ENCODE data around the gene OCA2. TPM values are rescaled to one million over a fixed set of nuclear protein-coding genes. Genes with fewer than 3 reads are reported as not detected.

OCA2 gene
- total and polyA plus RNA-seq, 2 experiments from 2014 or later, result not detected

DNA sequence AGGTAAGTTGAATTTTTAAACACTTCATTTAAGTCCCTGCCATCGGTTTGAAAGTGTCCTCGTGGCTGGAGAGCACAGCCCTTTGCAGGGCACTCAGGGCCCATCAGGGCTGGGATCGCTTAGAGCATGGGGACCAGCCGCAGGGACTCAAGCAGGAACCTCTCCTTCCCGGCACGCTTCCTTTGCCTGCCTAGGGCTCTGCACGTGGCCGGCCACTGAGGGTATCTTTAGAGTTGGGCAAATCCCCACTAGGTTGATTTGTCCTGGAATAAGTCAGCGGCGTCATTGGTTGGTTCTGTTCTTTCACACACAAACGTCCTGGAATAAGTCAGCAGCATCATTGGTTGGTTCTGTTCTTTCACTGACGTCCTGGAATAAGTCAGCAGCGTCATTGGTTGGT, 131.6 kb downstream of the OCA2 start:
- H3K27ac ChIP-seq, result no peak overlapping the region
- no peaks in the 10 kb centered on the region for H3K9me2 ChIP-seq (ENCODE audit: insufficient read depth)
- TF ChIP-seq EZH2phosphoT487 (IDR thresholded peaks at IDR 0.05; ENCODE audit: insufficient read depth, low read depth), result no peak
- TF ChIP-seq EZH2 (IDR thresholded peaks at IDR 0.05; ENCODE audit: insufficient read depth, poor library complexity, severe bottlenecking), result no peak
- no peak overlapping the region for H2AFZ ChIP-seq
- 30 to 35% methylated on average over 13 of the region's 13 CpGs for WGBS, 2 experiments (ENCODE audit: low coverage in 1 of 2, low lambda C conversion rate in 2 of 2, missing lambda C conversion rate in 2 of 2)
- no peaks in the 10 kb centered on the region for H3K27me3 ChIP-seq (replicated peaks; ENCODE audit: insufficient read depth)
- H4K20me1 ChIP-seq (ENCODE audit: insufficient read depth), result no peaks in the 10 kb centered on the region
- DNase-seq, result no peak
- in situ Hi-C loops (cut with MboI), result no loop called here
- H3K9ac ChIP-seq, result no peak overlapping the region
- H3K9me3 ChIP-seq (ENCODE audit: low read depth), result peaks cover 3% of the 10 kb centered on the region
- no peaks in the 10 kb centered on the region for H3F3A ChIP-seq (ENCODE audit: insufficient read depth)
- H3K36me3 ChIP-seq (ENCODE audit: low read depth), result no peaks in the 10 kb centered on the region
- no peak overlapping the region for H3K4me3 ChIP-seq
- H3K4me2 ChIP-seq (ENCODE audit: unreplicated experiment), result no peak overlapping the region
- H3K79me2 ChIP-seq (ENCODE audit: insufficient read depth), result no peaks in the 10 kb centered on the region
- H3K4me1 ChIP-seq (ENCODE audit: insufficient read depth), result no peaks in the 10 kb centered on the region

DNA sequence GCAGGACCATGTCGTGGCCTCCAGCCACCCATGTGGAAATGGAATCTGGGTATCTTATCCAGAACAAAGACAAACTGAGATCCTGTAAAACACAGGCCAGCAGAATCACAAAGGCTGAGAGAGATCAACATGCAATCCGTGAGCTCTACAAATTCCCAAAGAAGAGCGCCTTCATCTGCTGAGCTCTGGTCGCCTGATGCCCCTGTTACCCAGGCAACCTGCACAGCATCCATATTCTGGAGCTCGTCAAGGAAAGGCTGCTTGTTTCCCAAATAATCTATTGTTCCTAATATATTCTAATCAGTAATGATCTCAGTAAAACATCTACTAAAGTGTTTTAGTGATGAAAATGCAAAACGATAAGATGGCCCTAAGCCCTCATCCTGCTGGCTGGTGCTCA, 133.6 kb downstream of the OCA2 start:
- Histone ChIP-seq H3K36me3 (ENCODE audit: low read depth) (no peaks in the 10 kb centered on the region), H4K20me1 (ENCODE audit: insufficient read depth) (no peaks in the 10 kb centered on the region), H3K4me2 (ENCODE audit: unreplicated experiment) (no peak overlapping the region), H3K4me3 (no peak overlapping the region), H3K79me2 (ENCODE audit: insufficient read depth) (no peaks in the 10 kb centered on the region), H3K27me3 (replicated peaks; ENCODE audit: insufficient read depth) (no peaks in the 10 kb centered on the region), H3K27ac (no peak overlapping the region), H3K9me3 (ENCODE audit: low read depth) (peaks cover 6% of the 10 kb centered on the region), H3K9me2 (ENCODE audit: insufficient read depth) (no peaks in the 10 kb centered on the region), H2AFZ (no peak overlapping the region), H3F3A (ENCODE audit: insufficient read depth) (no peaks in the 10 kb centered on the region), H3K4me1 (ENCODE audit: insufficient read depth) (no peaks in the 10 kb centered on the region), H3K9ac (no peak overlapping the region)
- TF ChIP-seq EZH2phosphoT487 (IDR thresholded peaks at IDR 0.05; ENCODE audit: insufficient read depth, low read depth), result no peak
- no peak for TF ChIP-seq EZH2 (IDR thresholded peaks at IDR 0.05; ENCODE audit: insufficient read depth, poor library complexity, severe bottlenecking)
- WGBS, 2 experiments (ENCODE audit: low coverage in 1 of 2, low lambda C conversion rate in 2 of 2, missing lambda C conversion rate in 2 of 2), result 42 to 47% methylated on average over 6 of the region's 6 CpGs
- in situ Hi-C loops (cut with MboI), result no loop called here
- no peak for DNase-seq

DNA sequence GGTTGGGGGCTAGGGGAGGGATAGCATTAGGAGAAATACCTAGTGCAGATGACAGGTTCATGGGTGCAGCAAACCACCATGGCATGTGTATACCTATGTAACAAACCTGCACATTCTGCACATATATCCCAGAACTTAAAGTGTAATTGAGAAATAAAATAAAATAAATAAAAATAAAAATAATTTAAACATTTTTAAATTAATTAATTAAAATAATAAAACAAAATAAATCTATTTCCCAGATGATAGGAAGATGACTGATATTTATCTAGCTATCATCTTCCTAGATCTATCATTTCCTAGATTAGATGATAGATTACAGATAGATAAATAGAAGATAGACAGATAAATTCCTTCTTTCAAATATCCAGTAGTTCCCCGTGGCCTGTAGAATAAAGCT, 137.3 kb downstream of the OCA2 start:
- H3K9me3 ChIP-seq (ENCODE audit: low read depth), result peaks cover 6% of the 10 kb centered on the region
- no peak overlapping the region for H2AFZ ChIP-seq
- DNase-seq, result no peak

DNA sequence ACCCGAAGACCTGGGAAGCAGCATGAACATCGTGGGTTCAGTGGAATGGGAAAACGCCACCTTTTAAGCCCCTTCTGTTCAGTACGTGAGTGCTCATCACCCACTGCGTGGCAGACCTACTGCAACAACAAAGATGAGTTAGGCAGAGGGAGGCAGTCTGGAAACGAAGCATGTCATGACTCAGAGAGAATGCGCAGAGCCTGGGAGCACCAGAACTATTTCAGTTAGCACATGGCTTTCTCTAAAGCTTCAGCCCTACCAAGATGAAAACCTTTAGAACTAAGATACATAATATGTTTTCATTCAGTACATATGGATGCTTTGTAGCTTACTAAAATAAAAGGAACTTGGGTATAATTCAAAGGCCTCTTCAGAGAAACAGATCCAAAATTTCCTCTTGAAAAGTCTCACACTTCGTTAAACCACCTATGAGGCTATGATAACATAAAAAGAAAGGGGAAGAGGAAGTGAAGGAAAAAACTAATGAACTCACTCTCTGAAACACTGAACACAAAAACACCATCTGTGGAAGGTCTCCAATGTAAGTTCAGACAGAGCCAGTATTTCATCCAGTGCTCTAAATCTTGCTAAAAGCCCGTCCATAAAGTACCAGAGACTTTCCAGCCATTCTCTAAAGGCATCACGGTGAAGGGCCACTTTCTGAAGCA, 140.1 kb downstream of the OCA2 start:
- 29 to 32% methylated on average over 10 of the region's 10 CpGs for WGBS, 2 experiments (ENCODE audit: low coverage in 1 of 2, low lambda C conversion rate in 2 of 2, missing lambda C conversion rate in 2 of 2)
- Histone ChIP-seq H3K27ac (no peak overlapping the region), H3F3A (ENCODE audit: insufficient read depth) (no peaks in the 10 kb centered on the region), H3K9me2 (ENCODE audit: insufficient read depth) (no peaks in the 10 kb centered on the region), H3K4me3 (no peak overlapping the region), H3K4me1 (ENCODE audit: insufficient read depth) (no peaks in the 10 kb centered on the region), H3K36me3 (ENCODE audit: low read depth) (no peaks in the 10 kb centered on the region), H3K4me2 (ENCODE audit: unreplicated experiment) (no peak overlapping the region), H2AFZ (no peak overlapping the region), H3K79me2 (ENCODE audit: insufficient read depth) (no peaks in the 10 kb centered on the region), H3K9me3 (ENCODE audit: low read depth) (peaks cover 6% of the 10 kb centered on the region), H3K9ac (no peak overlapping the region), H4K20me1 (ENCODE audit: insufficient read depth) (no peaks in the 10 kb centered on the region), H3K27me3 (replicated peaks; ENCODE audit: insufficient read depth) (no peaks in the 10 kb centered on the region)
- TF ChIP-seq EZH2 (IDR thresholded peaks at IDR 0.05; ENCODE audit: insufficient read depth, poor library complexity, severe bottlenecking), result no peak
- TF ChIP-seq EZH2phosphoT487 (IDR thresholded peaks at IDR 0.05; ENCODE audit: insufficient read depth, low read depth), result no peak
- in situ Hi-C loops (cut with MboI), result no loop called here
- DNase-seq, result no peak

More for the DNA sequence above, 137.3 kb downstream of the OCA2 start:
- in situ Hi-C loops (cut with MboI), result no loop called here
- WGBS, 2 experiments (ENCODE audit: low coverage in 1 of 2, low lambda C conversion rate in 2 of 2, missing lambda C conversion rate in 2 of 2), result 24 to 26% methylated on average over 1 of the region's 1 CpG
- Histone ChIP-seq H3K4me2 (ENCODE audit: unreplicated experiment) (no peak overlapping the region), H3F3A (ENCODE audit: insufficient read depth) (no peaks in the 10 kb centered on the region), H3K4me3 (no peak overlapping the region), H4K20me1 (ENCODE audit: insufficient read depth) (no peaks in the 10 kb centered on the region), H3K36me3 (ENCODE audit: low read depth) (no peaks in the 10 kb centered on the region), H3K9ac (no peak overlapping the region), H3K27me3 (replicated peaks; ENCODE audit: insufficient read depth) (no peaks in the 10 kb centered on the region), H3K4me1 (ENCODE audit: insufficient read depth) (no peaks in the 10 kb centered on the region), H3K9me2 (ENCODE audit: insufficient read depth) (no peaks in the 10 kb centered on the region), H3K27ac (no peak overlapping the region), H3K79me2 (ENCODE audit: insufficient read depth) (no peaks in the 10 kb centered on the region)
- TF ChIP-seq EZH2phosphoT487 (IDR thresholded peaks at IDR 0.05; ENCODE audit: insufficient read depth, low read depth) (no peak), EZH2 (IDR thresholded peaks at IDR 0.05; ENCODE audit: insufficient read depth, poor library complexity, severe bottlenecking) (no peak)

All from GM23248 (cell line).